ENCODE data around the gene RPS27. TPM values are rescaled to one million over a fixed set of nuclear protein-coding genes. Genes with fewer than 3 reads are reported as not detected.

RPS27 gene
- polyA plus RNA-seq, 1 donor from 2014 or later: 2,235 TPM

DNA sequence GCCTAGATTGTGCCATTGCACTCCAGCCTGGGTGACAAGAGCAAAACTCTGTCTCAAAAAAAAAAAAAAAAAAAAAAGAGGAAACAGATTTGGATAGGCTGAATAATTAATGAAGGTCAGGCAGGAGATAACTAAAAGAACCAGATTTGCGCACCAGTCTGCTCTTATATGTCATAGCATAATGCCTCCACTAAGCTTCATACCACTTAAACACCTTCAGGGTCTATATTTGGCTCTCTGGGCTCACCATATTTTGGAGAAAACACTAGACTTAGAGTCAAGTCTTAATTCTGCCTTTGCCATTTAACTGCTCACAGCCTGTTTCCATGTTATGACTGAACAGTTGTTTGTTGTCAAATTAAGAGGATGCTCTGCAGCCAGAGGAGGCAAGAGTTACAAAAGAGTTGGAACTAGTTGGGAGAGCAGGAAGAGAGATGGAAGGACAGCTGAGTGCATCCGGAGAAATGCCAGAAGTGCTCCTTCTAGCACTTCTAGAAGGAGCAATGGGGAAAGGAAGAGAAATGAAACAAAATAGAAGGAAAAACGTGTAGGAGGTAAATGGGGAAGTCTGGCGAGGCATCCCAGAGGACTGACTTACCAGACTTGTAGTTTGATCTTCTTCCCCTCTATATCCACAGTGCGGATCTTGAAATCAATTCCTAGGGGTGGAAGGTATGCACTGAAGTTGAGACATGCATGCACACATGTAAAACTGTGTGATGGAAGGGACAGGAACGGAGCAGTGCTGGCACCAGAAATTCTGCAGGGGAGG lies 6.3 kb upstream of the RPS27 start:
- Histone ChIP-seq H3K4me2 (ENCODE audit: low read length) (no peak overlapping the region), H3K9me2 (ENCODE audit: insufficient read depth, low read length) (no peaks in the 10 kb centered on the region), H3K27ac (ENCODE audit: low read length) (no peak overlapping the region), H3K9me3 (ENCODE audit: low read length) (no peaks in the 10 kb centered on the region), H3K9ac (ENCODE audit: low read length) (no peak overlapping the region), H3K79me2 (replicated peaks; ENCODE audit: insufficient read depth, low read length) (no peaks in the 10 kb centered on the region), H4K20me1 (ENCODE audit: insufficient read depth) (no peaks in the 10 kb centered on the region), H3K4me3 (ENCODE audit: low read length) (no peak overlapping the region), H2AFZ (ENCODE audit: low read depth, low read length) (no peak overlapping the region), H3F3A (ENCODE audit: insufficient read depth, low read length, poor library complexity, severe bottlenecking) (no peaks in the 10 kb centered on the region), H3K36me3 (ENCODE audit: insufficient read depth, low read length) (no peaks in the 10 kb centered on the region), H3K27me3 (ENCODE audit: insufficient read depth, low read depth, low read length) (no peaks in the 10 kb centered on the region)
- TF ChIP-seq REST (IDR thresholded peaks at IDR 0.05; ENCODE audit: borderline replicate concordance): no peak
- no peak for TF ChIP-seq SMC3 (conservative IDR thresholded peaks at IDR 0.05; ENCODE audit: poor library complexity)
- no peak for TF ChIP-seq EP300 (conservative IDR thresholded peaks at IDR 0.05; ENCODE audit: poor library complexity, severe bottlenecking)
- TF ChIP-seq MXI1 (conservative IDR thresholded peaks at IDR 0.05; ENCODE audit: poor library complexity, severe bottlenecking): no peak
- no peak for TF ChIP-seq TAF1 (IDR thresholded peaks at IDR 0.05; ENCODE audit: low read depth)
- no peak for TF ChIP-seq EZH2 (IDR thresholded peaks at IDR 0.05; ENCODE audit: borderline replicate concordance, insufficient read depth, low read length, poor library complexity, severe bottlenecking)
- no peak for TF ChIP-seq POLR2AphosphoS5 (IDR thresholded peaks at IDR 0.05)
- TF ChIP-seq, protein P1, sequence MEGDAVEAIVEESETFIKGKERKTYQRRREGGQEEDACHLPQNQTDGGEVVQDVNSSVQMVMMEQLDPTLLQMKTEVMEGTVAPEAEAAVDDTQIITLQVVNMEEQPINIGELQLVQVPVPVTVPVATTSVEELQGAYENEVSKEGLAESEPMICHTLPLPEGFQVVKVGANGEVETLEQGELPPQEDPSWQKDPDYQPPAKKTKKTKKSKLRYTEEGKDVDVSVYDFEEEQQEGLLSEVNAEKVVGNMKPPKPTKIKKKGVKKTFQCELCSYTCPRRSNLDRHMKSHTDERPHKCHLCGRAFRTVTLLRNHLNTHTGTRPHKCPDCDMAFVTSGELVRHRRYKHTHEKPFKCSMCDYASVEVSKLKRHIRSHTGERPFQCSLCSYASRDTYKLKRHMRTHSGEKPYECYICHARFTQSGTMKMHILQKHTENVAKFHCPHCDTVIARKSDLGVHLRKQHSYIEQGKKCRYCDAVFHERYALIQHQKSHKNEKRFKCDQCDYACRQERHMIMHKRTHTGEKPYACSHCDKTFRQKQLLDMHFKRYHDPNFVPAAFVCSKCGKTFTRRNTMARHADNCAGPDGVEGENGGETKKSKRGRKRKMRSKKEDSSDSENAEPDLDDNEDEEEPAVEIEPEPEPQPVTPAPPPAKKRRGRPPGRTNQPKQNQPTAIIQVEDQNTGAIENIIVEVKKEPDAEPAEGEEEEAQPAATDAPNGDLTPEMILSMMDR (IDR thresholded peaks at IDR 0.05; ENCODE audit: poor library complexity, severe bottlenecking): no peak
- no peak for TF ChIP-seq RAD21 (conservative IDR thresholded peaks at IDR 0.05)

DNA sequence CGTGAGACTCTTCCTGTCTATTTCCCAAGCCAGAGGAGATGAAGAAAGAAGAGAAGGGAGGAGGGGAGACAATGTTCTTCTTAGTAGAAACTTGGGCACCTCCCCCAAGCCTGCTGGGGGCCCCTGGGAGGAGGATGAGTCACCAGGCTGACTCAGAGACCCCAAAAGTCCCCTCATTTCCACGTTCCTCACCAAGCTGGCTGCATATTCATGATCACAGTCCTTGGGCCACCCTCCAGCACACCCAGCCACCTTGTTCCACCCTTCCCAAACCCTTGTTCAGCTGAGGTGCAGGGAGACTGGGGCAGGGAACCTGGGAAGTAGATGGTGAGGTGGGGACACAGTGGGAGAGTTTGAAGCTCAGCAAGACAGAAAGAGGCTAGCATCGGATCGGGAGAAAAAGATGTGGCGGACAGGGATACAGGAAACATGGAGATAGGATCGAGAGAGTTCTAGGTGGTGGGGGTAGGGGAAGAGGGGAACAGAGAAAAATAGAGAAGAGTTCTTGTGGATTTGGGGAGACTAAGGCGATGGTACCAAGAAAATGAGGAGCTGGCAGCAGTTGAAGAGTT lies 5.1 kb upstream of the RPS27 start:
- H3K79me2 ChIP-seq (replicated peaks; ENCODE audit: insufficient read depth, low read length): no peaks in the 10 kb centered on the region
- H3K27ac ChIP-seq (ENCODE audit: low read length): no peak overlapping the region
- TF ChIP-seq REST (IDR thresholded peaks at IDR 0.05; ENCODE audit: borderline replicate concordance) (no peak), MXI1 (conservative IDR thresholded peaks at IDR 0.05; ENCODE audit: poor library complexity, severe bottlenecking) (no peak), EP300 (conservative IDR thresholded peaks at IDR 0.05; ENCODE audit: poor library complexity, severe bottlenecking) (no peak), RAD21 (conservative IDR thresholded peaks at IDR 0.05) (no peak), SMC3 (conservative IDR thresholded peaks at IDR 0.05; ENCODE audit: poor library complexity) (no peak)
- TF ChIP-seq, protein P1 (IDR thresholded peaks at IDR 0.05; ENCODE audit: poor library complexity, severe bottlenecking): no peak
- no peaks in the 10 kb centered on the region for H4K20me1 ChIP-seq (ENCODE audit: insufficient read depth)
- no peaks in the 10 kb centered on the region for H3K36me3 ChIP-seq (ENCODE audit: insufficient read depth, low read length)
- H3K4me2 ChIP-seq (ENCODE audit: low read length): no peak overlapping the region
- H3K9ac ChIP-seq (ENCODE audit: low read length): no peak overlapping the region
- H3K27me3 ChIP-seq (ENCODE audit: insufficient read depth, low read depth, low read length): no peaks in the 10 kb centered on the region
- H2AFZ ChIP-seq (ENCODE audit: low read depth, low read length): no peak overlapping the region
- H3F3A ChIP-seq (ENCODE audit: insufficient read depth, low read length, poor library complexity, severe bottlenecking): no peaks in the 10 kb centered on the region
- H3K9me2 ChIP-seq (ENCODE audit: insufficient read depth, low read length): no peaks in the 10 kb centered on the region
- no peaks in the 10 kb centered on the region for H3K9me3 ChIP-seq (ENCODE audit: low read length)
- H3K4me3 ChIP-seq (ENCODE audit: low read length): no peak overlapping the region

All from neural cell (in vitro differentiated cells).